ENCODE results near the gene FAM216A. TPM values are rescaled to one million over a fixed set of nuclear protein-coding genes. Genes with fewer than 3 reads are reported as not detected.

The FAM216A gene
- polyA plus RNA-seq, 1 experiment = 13.0 TPM

- Histone ChIP-seq H3K27me3 (ENCODE audit: control insufficient read depth, insufficient read depth, low read length) (no peaks in the 10 kb centered on the region), H3K4me3 (ENCODE audit: low read depth, low read length) (no peak overlapping the region), H3K36me3 (ENCODE audit: control insufficient read depth, insufficient read depth, low read length) (no peaks in the 10 kb centered on the region; the same call in 1 of the 2 replicates)
- ChIA-PET POLR2A (interaction anchor here (0.6 kb wide), 2 partner anchors 49 to 85 kb away, joined by 3 read pairs; partner anchors contain the start of gene ARPC3), CTCF (interaction anchor here (1.0 to 4.3 kb wide), 4 partner anchors 30 to 104 kb away, joined by 3 to 35 read pairs (median 10); partner anchors contain the start of genes ARPC3, FAM216A and GPN3)
- no peak for DNase-seq (ENCODE audit: low read depth)
- no peak for TF ChIP-seq CTCF (IDR thresholded peaks at IDR 0.05; ENCODE audit: insufficient read depth, low read depth, low read length)
Observed at GRCh38 chr12:110498984-110499706, 30.5 kb downstream of the FAM216A start.

- Histone ChIP-seq H3K36me3 (ENCODE audit: control insufficient read depth, insufficient read depth, low read length) (no peaks in the 10 kb centered on the region), H3K27me3 (ENCODE audit: control insufficient read depth, insufficient read depth, low read length) (no peaks in the 10 kb centered on the region), H3K4me3 (ENCODE audit: low read depth, low read length) (peak overlapping the region; percentile 95)
- TF ChIP-seq CTCF (IDR thresholded peaks at IDR 0.05; ENCODE audit: insufficient read depth, low read depth, low read length) = no peak
- CTCF ChIA-PET = interaction anchor here (1.1 to 4.3 kb wide), 4 partner anchors 10 to 101 kb away, joined by 3 to 35 read pairs (median 8); partner anchors contain the start of genes ARPC3, FAM216A and GPN3
- POLR2A ChIA-PET = no interaction called here
- DNase-seq (ENCODE audit: low read depth) = no peak
Observed at GRCh38 chr12:110501399-110501751, 32.7 kb downstream of the FAM216A start.

- peak; percentile 90 for DNase-seq (ENCODE audit: low read depth)
- POLR2A ChIA-PET = no interaction called here
- Histone ChIP-seq H3K27me3 (ENCODE audit: control insufficient read depth, insufficient read depth, low read length) (no peaks in the 10 kb centered on the region), H3K4me3 (ENCODE audit: low read depth, low read length) (peak within 1 kb of the TSS; percentile 95), H3K36me3 (ENCODE audit: control insufficient read depth, insufficient read depth, low read length) (no peaks in the 10 kb centered on the region)
- no peak for TF ChIP-seq CTCF (IDR thresholded peaks at IDR 0.05; ENCODE audit: insufficient read depth, low read depth, low read length)
- CTCF ChIA-PET = interaction anchor here (0.6 to 4.3 kb wide), 5 partner anchors 10 to 101 kb away, joined by 3 to 35 read pairs (median 7); partner anchors contain the start of genes ARPC3, FAM216A and GPN3
Observed at GRCh38 chr12:110501752-110502738, 33.4 kb downstream of the FAM216A start, which contains the start of the genes RAD9B and VPS29. Gene RAD9B, plus strand, starts transcription at chr12:110502331. Its CDS starts 7 bp downstream, at chr12:110502338. Gene VPS29, minus strand, starts transcription at chr12:110502111. Its CDS starts 60 bp downstream, at chr12:110502051.

- no peak overlapping the region for H3K4me3 ChIP-seq (ENCODE audit: low read depth, low read length)
- DNase-seq (ENCODE audit: low read depth) = no peak
- ChIA-PET POLR2A (no interaction called here), CTCF (interaction anchor here (0.8 to 1.7 kb wide), 4 partner anchors 34 to 1251 kb away, joined by 3 to 16 read pairs (median 4); no protein-coding TSS in a partner anchor)
- H3K27me3 ChIP-seq (ENCODE audit: control insufficient read depth, insufficient read depth, low read length) = no peaks in the 10 kb centered on the region
- TF ChIP-seq CTCF (IDR thresholded peaks at IDR 0.05; ENCODE audit: insufficient read depth, low read depth, low read length) = no peak
- no peaks in the 10 kb centered on the region for H3K36me3 ChIP-seq (ENCODE audit: control insufficient read depth, insufficient read depth, low read length)
Observed at GRCh38 chr12:110503432-110503831, 34.8 kb downstream of the FAM216A start.
